ENCODE results near the gene KCNF1. TPM values are rescaled to one million over a fixed set of nuclear protein-coding genes. Genes with fewer than 3 reads are reported as not detected.

Gene KCNF1
- total RNA-seq, 1 donor from 2014 or later: 1.3 TPM

DNA sequence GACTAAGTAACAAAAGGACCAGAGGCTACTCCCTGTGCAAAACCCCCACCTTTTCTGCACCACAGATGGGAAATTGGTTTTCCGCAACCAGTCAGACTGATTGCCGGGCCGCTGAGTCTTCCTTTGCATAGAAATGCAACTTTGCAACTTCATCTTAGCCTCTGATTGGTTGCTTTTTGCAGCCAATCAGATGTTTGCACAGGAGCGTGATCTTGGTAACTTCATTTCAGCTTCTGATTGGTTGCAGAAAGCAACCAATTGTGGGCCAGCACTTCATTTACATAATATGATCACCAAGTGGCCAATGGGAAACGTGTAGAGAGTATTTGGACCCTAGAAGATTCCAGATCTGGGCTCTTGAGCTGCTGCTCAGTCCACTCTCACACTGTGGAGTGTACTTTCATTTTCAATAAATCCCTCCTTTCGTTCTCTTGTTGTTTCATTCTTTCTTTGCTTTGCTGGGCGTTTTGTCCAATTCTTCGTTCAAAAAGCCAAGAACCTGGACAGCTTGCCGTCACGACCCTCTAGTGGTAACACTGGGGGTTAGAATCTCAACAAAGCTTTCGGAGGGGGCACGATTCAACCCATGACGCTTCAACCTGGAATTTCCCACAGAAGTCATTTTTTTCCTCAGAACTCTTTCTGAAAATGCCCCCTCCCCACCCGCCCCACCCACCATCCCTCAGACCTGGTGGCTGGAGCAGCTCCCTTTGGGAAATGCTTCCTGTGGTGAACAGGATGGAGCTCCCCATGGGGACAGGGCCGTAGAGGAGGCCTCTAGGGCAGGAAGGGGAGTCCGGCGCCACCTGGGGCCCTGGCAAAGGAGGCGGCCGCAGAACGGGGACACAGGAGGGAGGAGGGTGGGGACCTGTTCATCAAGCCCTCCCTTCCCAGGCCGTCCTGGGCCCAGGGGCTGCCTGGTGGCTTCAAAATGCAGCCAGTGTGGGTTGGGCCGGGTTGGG, 31.8 kb upstream of the KCNF1 start:
- no peak for DNase-seq (ENCODE audit: extremely low read depth, low read depth, low spot score)

DNA sequence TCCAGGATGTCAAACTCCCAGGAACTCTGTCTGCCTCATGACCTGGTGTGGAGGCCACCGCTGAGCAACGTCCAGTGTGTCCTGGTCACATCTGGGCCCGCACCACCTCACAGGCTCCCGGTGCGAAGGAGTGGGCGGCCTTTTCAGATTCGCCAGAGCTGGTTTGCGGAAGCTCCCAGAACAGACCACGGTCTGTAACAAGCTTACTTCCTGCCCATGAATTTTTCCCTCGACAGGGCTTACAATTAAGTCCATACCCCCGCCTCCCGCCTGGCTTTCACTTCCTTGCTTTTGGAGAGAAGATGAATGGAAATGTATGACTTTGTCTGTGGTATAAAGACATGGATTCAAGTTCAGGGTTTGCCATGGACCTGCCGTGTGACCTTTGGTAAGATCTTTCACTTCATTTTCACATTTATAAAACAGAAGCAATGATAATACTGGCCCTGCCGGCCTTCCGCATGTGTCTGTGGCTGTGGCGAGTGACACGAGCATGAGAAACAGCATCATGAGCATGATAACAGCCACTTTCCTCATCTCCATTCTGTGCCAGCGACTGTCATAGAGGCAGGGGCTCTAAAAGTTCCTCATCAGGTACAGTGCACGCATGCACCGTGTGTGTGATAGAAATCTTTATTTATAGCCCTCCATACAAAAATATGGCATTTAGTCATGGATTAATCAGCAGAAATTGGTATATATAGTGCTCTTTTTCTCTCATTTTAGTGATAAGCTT, 31.0 kb upstream of the KCNF1 start:
- DNase-seq (ENCODE audit: extremely low read depth, low read depth, low spot score): no peak

DNA sequence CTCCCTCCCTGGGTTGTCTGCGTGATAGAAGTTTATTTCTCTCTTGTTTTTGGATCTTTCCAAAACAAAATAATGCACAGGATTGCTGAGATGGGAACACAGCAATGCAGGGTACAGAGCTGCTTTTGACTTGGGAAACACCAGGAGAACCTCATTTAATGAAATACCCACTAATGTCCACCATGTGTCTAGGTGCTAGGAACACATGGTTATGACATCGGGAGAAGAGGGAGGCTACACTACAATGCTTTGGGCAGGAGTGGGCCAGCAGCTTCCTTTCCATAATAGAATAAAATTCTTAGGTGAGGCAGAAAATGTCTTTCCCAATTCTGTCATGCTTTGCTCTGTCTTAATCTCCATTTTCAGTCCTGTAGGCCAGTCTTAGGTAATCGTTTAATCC, 29.2 kb upstream of the KCNF1 start:
- no peak for DNase-seq (ENCODE audit: extremely low read depth, low read depth, low spot score)

DNA sequence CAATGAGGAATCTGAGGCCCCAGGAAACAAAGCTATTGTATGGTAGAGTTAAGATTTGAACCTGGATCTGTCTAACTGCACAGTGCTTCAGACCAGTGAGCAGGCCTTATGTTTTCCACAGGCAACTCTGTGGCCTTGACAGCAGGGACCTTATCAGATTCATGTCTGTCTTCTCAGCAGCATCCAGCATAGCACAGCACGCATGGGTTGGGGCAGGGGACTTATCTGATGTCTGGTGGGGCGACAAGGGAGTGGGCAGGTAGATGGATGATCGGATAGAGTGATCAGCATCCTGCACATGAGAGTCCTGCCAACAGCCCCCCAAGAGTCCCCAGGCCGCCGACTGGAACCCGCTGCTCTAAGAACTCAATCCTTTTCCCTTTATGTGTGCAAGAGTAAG, 28.7 kb upstream of the KCNF1 start:
- no peak for DNase-seq (ENCODE audit: extremely low read depth, low read depth, low spot score)

DNA sequence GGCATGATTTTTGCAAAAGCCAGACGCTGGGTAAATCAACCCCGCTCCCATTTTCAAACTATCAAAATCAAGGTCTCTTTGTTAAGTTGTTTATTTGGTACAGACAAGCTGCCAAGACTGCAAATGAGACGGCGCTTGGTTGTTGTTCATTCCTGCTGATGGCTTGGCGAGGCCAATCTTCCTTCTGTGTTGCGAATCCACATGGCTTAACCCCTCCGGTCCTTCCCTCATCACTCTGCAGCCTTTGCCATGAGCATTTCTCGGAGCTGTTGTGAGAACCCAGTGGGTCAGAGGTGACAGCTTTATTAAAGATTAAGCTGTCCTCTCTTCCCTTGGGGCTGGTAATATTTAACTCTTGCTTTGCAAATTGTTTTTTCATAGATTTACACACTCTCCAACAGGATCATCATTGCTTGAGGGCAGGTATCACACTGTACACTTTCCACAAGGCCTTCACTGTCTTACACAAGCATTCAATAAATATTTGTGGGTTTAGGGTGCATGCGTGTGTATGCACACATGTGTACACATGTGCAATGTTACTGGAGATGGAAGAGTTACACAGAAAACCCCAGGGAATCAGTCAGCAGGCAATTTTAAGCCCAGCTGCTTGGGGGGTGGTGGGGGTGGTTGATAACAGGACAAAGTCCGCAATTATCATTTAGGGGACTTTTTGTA, 27.8 kb upstream of the KCNF1 start:
- DNase-seq (ENCODE audit: extremely low read depth, low read depth, low spot score): no peak

DNA sequence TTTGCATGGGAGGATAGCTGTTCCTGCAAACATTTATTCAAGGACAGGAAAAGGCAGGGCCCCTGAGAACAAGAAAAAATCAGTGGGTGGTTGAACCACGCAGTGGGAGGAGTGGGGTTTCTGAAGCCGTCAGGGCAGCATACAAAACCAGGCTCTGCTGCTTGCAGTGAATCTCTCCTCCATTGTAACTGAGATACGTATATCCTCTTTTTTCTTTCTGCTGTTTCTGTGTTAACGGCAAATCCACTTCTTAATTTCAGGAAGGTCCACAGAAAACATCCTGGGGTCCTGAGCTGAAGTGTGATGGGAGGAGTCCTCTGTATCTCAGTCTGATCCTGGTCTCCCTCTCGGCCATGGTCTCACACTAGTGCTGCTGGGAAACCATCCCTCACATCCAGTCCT, 27.2 kb upstream of the KCNF1 start:
- no peak for DNase-seq (ENCODE audit: extremely low read depth, low read depth, low spot score)

DNA sequence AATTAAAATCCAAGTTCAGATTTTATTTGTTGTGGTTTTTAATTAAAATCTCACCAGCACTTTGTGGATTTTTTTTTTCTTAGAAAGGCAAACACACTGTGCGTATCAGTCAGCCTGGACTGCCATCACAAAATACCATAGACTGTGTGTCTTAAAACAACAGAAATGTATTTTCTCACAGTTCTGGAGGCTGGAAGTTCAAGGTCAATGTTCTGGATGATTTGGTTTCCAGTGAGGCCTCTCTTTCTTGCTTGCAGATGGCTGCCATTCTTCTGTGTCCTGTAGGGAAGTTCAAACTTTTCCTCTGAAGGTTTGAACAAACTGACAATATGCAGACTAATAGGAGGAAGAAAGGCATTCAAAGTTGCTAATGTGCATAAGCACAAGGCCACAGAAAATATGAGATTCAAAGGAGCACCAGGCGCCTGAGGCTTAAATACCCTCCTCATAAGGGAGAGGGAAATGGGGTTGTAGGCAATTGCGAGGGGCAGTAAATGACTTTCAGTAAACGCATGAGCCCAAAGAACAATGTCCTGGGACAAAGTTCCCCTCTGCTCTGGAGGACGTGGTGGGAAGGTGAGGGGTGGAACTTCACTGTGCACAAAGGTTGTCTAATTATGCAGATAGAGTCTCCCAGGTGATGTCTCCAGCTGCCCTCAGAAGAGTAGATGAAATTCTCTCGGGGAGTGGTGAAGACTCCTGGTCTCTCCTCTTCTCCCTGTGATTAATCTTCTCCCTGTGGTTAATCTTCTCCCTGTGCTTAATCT, 26.5 kb upstream of the KCNF1 start:
- DNase-seq (ENCODE audit: extremely low read depth, low read depth, low spot score): no peak

DNA sequence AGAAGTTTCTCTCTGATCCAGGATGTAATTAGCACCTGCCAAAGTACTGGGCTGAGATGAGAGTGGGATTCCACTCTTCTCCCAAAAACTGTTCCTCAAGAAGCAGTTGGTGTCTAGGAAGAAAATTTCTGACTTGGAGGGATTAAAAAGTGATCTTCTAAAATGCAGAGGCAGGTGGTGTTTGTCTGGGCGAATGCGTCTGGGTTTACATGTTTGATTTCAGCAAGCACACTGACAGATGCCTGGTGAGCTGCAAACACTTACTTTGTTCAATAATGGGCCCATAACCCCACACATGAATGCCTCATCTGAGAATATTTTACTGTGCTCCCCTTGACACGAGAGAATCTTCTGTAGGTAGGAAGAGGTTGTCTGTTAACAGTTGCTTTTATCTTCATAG, 24.3 kb upstream of the KCNF1 start:
- no peak for DNase-seq (ENCODE audit: extremely low read depth, low read depth, low spot score)

DNA sequence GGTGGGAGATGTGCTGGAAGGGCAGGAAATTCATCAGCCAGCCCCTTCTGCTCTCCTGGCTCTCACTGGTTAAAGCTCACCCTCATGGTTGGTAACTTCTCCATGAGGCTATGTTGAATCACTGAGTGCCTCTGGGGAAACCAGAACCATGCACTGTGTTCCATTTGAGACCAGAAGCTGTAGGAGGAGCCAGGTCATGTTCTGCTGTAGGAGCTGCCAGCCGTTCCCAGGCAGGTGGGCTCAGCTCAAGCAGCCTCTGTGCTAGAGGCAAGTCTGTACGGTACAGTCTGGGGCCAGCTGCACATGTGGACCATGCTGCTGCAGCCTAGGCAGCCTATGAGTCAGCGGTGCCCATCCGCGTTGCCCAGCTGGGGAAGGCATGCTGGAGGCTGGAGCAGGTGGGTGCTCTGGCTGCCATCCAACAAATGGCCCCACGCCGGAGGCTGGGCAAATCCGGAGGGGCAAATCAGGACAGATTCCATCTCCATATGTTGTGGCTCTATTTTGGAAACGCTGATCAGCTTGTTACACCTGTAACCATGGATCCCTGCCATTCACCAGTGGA, 22.0 kb upstream of the KCNF1 start:
- DNase-seq (ENCODE audit: extremely low read depth, low read depth, low spot score): no peak

DNA sequence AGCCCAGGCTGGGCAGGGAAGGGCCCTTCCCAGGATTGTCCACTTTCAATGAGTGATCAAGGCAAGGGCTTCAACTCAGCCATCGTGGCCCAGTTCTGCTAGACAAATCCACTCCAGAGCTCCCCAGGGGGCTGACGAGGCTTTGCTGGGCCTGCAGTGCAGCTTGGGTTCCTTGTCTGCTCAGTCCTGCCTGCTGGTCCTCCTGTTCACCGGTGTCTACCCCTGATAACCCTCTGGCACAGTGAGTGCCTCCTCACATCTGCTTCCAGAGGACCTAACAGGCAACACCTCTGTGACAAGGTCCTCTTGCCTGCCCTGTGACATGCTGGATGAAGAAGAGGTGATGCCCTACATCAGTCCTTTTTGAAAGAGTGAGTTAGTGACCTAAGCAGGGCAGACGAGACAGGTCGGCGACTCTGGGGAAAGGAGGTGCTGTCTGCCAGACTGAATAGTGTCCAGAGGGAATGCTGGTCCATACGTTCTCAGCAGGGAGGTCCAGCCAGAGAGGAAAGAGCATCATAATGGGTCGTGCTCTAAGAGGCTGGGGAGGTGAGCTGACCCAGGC, 20.9 kb upstream of the KCNF1 start:
- no peak for DNase-seq (ENCODE audit: extremely low read depth, low read depth, low spot score)

DNA sequence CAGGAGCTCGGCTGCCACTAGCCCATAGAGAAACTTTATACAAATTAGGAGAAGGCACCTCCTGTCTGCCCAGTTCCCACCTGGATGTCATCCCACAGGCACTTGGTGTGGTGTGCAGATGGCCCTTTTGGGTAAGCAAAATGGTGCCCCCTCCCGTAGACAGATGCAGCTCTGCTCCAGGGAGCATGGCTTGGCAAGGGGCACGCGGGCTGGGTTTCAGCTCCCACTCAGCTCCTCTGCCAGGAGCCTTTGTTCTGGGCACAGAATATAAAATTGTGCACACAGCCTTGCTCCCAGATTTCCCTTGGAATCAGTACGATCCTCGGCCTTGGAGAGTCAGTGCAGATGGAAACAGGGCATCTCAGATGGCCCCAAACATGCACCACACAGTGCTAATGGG, 20.3 kb upstream of the KCNF1 start:
- no peak for DNase-seq (ENCODE audit: extremely low read depth, low read depth, low spot score)

DNA sequence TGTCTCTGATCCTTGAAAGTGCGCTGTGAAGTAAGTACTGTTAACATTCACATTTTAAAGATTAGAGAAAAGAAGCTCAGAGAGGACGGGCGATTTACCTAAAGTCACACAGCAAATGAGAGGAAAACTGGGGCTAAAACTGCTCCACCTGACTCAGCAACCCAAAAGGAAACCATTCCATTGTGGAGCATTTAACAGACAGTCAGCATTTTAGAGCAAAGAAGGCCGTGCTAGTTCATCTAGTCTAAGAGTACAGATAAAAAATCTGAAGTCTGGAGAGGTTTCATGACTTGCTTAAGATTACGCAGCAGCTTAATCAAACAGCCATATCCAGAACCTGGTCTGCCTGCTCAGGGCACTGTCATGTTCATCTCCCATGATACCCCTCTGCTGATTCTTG, 19.9 kb upstream of the KCNF1 start:
- no peak for DNase-seq (ENCODE audit: extremely low read depth, low read depth, low spot score)

DNA sequence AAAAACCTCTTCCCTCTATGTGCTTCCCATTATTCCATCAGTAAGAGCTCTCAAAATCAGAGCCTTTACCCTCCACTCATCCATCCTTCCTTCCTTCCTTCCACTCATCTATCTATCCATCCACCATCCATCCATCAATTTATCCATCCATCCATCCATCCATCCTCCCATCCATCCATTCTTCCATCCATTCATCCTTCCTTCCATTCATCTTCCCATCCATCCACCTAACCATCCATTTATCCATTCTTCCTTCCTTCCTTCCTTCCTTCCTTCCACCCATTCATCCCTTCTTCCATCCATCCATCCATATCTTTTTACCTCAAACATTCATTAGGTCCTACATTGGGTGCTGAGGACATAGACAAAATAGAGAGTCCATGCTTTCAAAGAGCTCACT, 19.4 kb upstream of the KCNF1 start:
- DNase-seq (ENCODE audit: extremely low read depth, low read depth, low spot score): no peak

DNA sequence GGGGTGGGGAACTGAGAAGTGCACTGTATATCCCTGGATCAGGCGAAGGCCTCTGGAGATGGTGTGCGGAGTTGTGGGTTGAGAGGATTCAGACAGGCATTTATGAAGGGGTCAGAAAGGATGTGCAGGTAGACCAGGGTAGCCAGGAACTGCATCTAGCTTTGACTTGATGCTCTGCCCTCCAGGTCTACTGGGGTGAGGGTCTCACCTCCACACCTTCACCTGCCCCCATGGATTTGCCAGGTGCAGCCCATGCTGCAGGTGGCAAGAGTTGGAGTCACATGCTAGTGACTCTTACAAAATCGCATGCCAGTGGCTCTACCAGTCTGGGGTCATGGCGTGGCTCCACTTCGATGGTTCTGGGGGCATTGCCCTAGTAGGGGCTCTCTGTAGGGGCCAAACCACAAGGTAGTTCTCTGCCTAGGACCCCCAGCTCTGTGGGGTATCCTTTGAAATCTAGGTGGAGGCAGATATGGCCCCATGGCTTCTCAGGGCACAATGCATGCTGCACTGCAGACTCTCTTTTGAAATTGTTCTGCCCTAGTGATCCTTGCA, 18.9 kb upstream of the KCNF1 start:
- DNase-seq (ENCODE audit: extremely low read depth, low read depth, low spot score): no peak

DNA sequence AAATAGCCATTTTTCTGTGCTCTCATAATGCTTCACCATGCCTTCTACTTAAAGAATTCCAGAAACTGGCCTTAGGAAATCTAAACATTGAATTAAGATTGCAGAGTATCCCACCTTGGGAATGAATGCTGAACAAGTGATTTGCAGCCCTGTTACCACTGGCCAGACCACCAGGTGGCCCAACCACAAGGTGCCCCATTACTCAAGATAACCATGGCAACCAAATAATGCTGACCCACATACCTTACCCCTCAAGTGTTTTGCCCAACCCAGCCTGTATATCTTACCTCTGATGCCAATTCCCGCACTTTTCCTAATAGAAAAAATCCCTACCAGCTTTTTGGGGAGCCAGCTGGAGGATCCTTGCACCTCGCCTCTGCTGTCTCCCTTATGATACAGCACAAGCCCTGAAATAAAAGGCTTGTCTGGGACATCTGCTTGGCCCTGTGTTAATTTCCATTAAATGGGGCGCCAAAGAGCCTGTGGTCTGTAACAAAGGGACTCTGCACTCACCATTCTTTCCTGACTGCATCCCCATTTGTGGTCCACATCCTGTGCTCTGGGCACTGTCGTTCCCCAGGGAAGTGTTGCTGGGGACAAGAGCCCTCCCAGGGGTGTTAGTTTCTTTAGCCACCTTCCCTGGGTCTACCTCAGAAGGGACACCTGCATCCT, 17.3 kb upstream of the KCNF1 start:
- no peak for DNase-seq (ENCODE audit: extremely low read depth, low read depth, low spot score)

DNA sequence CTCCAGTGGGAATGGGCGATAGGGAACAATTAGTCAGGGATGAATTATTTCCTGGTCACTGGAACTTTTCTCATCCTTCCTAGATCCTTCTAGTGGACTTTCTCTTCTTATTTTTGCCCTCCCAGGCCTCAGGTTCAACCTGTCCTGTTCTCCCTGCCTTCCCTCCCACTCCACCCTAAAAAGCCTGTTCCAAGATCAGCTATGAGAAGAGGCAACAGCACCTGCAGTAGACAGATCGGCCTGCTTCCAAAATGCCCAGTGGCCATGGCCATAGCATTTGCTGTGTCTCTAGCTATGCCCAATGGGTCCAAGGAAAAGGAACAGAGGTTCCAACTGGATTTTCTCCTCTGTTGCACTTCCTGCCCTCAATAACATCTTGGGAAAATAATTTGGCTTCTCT, 16.5 kb upstream of the KCNF1 start:
- DNase-seq (ENCODE audit: extremely low read depth, low read depth, low spot score): no peak

DNA sequence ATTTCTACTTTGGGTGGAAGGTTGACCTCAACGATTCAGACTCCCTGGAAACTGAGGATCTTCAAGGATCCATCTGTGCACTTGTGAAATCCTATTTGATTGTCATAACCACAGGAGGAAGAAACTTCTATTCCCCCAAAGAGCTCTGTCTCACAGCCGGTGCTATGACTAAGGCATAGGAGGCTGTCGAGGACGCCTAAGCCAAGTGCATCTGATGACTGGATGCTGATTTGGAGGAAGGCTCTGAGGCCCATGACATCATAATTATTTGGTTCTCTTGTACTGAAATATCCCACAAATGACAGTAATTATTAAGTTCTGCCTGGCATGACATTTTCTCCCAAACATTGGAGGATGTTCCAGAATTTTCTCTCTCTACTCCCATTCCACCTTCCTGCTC, 13.8 kb upstream of the KCNF1 start:
- no peak for DNase-seq (ENCODE audit: extremely low read depth, low read depth, low spot score)

DNA sequence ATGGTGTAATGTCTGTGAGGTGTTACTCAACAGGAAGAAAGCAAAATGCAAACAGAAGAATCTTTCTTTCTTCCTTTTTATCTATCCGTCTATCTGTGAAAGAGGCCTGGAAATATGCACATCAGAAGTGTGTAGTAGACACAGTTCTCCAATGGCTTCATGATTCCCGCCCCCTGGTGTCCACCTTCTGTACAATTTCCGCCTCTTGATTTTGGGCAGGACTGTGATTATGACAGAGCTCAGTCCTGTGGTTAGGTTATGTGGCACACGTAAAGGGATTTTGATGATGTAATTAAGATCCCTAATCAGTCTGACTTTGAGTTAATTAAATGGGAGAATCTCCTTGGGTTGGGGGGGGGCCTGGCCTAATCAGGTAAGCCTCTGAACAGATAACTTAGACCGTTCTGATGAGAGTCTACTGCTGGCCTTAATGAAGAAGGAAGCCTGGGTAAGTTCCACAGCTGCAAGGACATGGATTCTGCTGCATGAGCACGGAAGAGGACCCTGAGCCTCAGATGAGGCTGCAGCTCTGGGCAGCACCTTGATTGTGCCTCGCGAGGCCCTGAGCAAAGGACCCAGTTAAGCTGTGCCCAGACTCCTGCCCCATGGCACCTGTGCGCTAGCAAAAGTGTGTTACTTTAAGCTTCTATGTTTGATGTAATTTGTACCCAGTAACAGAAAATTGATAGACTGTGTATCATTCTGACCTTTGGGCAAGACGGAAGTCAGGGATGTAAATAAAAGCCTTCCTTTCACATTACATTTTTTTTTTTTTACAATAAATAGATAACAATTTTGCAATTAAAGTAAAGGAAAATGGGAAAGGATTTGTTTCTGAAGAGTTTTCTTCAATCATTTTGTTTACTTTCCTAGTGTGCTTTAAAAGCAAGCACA, 11.3 kb upstream of the KCNF1 start:
- no peak for DNase-seq (ENCODE audit: extremely low read depth, low read depth, low spot score)
